DND-41 (cell line): Measurements from ENCODE around the gene EDRF1.

Experiments used
- CTCF ChIP-seq: IDR thresholded peaks from 2 replicates; pipeline ENCODE4 v1.5.1; 2012; ENCODE audit warnings: borderline replicate concordance, low read length, moderate library complexity, mild to moderate bottlenecking; ENCODE audit not compliant: poor library complexity, severe bottlenecking; ENCODE audit errors: extremely low read depth
- EZH2 ChIP-seq: IDR thresholded peaks from 3 replicates; pipeline ENCODE4 v1.6.1; 2012; ENCODE audit warnings: borderline replicate concordance, low read depth, mild to moderate bottlenecking, moderate library complexity, low read length, inconsistent platforms; ENCODE audit not compliant: severe bottlenecking

- no peak for TF ChIP-seq EZH2
- TF ChIP-seq CTCF = no peak
Measured at GRCh38 chr10:125687507-125688185, 31.9 kb upstream of the EDRF1 start.
